Right kidney (tissue), 1 donor: Measurements from ENCODE around the gene CTRL.

ENCODE experiments used
- DNase-seq: peaks from one replicate; pipeline ENCODE4 v3.0.0-alpha.2; 2016

Gene CTRL

DNA sequence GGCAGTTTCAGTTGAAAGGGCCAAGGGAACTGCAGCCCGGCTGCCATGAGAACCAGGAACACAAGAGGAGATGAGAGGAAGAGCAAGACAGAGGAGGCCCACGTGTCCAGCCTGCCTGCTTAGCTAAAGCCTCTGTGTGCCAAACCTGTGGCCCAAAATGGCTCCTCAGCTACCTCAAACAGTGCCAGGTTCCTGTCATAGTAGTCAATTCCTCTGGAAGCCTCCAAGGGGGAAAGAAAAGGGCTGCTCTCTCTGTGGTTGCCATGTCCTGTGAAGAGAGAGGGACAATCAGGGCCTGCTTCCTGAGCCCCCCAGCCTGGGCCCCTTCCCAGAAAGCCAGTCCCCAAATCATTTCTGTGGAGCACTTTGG lies 31.6 kb upstream of the CTRL start:
- no peak for DNase-seq

DNA sequence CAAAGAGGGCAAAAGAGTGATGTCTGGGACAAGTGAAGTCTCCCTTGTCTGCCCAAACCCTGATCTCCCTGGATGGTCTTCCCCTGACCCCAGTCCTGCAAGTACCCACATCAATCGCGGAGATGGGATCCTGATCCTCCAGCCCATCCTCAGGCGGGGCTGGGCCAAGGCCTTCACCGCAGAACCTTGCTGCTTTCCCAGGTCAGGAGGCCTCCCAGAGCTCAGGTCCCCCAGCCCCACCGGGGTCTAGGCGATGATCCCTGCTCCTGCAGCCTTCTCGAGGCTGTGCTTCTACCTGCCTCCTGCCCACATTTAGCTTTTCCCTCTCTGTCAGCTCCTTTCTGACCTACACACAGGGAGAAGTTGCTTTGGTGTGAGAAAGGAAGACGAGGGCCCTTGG lies 30.5 kb upstream of the CTRL start:
- DNase-seq: no peak

DNA sequence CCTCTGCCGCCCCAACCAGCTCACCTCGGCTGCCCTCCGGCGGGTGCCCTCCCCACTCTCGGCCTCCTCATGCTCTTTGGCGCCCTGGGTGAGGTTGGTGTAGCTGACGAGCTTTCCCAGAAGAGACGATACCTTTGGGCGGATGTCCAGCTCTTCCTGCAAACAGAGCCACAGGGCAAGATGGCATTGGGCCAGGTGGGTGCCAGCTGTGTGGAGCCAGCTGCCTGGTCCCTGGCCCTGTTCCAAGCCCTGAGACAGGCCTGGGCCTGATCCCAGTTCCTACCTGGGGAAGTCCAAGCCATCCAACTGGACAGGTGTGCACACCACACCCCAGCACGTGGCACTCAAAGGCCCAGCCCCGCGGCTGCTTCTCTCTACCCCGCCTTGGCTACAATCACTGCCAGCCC lies 29.9 kb upstream of the CTRL start:
- DNase-seq: no peak

DNA sequence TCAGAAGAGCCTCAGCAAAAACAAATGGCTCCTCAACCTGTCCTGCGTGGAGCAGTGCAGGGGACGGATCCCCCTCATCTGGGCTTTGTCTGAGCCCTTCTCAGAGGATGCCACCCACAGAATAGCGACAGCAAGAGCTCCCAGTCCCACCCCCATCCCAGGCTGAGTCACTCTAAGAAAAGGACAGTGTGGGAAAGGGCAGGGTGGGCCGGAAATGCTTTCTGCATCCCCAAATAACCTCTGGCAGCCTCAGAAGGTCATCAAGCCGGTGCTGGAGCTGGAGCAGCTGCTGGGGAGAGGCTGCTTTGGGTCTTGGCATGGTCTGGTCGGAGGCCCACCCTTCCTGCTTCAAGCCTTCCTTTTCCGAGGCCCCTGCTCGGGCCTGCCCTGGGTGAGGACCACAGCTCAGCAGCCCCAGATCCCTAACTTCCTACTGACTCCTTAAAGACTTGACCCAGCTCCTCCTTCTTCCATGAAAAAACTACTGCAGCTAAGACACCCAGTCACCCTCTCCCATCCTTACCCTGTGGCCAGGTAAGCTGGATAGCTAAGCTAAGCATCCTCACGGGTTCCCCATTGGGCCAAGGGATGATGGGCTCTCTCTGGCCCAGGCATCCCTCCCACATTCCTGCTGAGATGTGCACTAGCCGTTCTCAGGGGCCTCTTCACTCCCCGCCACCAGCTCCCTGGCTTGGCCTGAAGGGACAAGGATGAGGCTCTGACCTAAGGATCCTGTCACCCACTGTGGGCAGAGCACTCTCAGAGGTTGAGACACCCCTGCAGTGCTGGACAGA lies 28.1 kb upstream of the CTRL start:
- no peak for DNase-seq

DNA sequence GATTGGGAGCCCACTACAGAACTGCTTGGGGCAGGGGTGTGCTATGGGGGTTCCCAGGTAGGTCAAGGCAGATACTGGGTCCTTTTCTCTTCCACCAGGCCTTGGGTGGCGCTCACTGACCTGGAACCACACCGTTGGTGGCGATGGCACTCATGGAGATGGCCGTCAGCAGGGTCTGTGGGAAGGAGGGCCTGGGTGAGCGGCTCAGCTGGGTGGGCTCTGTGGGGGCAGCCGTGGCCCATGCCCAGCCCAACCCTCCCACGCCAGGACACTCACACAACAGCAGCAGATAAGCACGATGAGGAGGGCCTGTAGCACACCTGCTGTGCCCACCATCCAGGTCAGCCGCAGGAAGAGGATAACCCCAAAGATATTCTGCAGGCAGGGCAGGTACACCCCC lies 26.0 kb upstream of the CTRL start:
- no peak for DNase-seq

DNA sequence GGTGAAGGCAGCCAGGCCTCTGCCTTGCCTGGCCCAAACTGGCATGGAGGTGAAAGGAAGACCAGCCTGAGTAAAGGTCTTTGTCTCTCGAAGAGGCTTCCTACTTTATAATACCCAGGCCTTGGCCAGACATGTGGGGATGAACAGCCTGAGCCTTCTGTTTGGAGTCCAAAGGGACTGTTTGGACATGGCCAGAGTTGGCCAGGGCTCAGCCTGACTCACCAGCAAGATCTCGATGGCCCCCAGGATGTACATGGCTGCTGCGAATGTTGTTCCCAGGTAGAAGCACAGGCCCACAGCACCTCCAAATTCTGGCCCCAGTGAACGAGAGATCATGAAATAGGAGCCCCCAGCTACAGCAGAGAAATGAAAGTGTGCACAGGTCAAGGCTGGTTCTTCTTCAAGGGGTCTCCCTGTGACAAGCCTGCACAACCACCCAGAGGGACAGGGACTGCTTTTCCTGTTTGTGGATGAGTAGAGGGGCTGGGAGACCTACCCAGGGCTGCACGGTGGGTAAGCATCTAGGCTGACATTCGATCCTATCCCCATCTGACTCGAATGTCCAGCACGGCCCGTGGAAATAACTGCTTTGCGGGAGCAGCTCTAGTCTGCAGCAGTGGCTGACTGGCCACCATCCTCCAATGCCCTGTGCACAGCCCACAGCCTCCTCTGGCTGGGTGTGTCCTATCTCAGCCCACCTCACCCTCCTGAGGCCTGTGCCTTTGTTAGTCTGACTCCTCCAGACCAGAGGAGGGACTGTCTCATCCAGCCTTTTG lies 22.9 kb upstream of the CTRL start:
- no peak for DNase-seq

DNA sequence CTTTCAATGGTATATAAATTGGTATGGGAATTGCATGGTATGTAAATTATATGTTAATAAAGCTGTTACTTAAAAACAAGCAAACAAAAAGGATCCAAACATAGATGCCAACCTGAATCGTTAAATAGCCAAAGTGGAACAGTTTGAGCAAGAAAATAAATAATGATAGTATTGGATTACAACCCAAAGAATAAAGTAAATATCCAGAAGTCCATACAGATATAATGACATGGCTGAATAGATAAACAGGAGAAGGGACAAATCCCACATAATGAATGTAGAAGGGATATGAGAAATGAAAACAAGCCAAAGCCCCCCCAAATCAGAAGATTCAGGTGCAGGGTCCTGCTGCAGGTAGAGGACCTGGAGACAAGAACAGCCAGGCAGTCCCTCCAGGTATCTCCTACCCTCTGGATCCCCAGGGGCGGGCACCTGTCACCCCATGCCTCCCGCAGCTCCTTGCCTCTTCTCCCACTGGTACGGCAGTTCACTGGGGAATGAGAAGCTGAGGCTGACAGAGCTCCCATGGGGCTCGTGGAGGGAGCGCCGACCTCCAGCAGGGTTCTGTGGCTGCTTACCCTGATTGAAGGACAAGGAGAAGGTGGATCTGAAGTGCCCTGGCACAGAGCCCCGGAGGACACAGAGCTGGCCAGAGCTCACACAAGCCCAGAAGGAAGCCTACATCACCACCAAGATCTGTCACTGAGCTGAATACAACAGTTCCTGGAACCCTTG lies 22.1 kb upstream of the CTRL start:
- no peak for DNase-seq

DNA sequence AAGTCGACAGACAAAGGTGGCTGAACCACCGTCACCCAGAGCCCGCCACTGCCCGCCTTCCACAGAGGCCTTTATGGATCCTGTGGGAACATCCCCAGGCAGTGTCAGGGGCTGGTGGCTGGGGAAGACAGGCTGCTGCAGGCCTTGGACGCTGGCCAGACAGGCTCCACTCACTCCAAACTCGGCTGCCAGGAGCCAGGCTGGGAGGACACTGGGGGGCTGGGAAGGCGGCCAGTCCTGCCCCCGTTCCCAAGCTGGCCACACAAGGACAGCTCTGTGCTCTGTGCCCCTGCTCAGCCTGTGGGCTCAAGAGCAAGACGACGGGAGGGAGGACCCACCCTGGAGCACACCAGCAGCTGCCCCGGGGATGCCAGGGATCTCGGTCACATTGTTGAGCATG lies 19.8 kb upstream of the CTRL start:
- no peak for DNase-seq

DNA sequence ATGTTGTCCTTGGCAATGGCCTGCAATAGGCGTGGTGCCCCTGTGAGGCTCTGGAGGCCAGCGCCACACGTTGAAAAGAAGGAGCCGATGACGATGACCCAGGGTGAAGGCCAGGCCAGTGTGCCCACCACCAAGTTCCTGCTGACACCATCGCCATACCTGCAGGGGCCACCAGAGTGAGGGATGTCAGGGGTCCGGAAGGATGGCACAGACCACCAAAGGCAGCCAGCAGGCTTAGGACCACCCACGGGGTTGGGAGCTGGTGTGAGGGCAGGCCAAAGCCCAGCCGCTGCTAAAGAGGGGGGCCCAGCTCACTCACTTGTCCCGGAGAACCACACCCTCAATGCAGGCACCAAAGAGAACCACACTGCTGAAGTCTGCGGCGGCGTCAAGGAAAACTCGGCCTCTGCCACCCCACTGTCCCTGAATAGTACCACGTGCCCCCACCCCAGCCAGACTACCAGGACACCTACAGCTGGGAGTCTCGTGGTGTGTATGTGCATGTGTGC lies 18.7 kb upstream of the CTRL start:
- DNase-seq: no peak

DNA sequence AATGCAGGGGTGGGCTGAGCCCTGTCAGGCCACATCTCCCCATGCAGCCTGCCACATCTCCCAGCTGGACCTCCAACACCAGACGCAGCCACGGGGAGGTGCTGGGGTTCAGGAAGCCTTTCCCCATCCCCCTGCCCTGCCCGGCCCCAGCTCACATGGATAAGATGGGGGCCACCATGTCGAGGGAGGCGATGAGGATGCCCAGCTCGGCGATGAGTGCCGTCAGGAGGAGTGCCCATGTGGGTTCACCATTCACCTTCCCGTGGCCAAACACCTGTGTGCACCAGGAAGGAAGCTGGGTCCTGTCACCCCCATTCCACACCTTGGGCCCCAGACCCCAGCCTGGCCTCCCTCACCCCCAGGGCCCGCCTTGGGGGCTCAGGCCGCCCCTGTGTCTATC lies 18.0 kb upstream of the CTRL start:
- DNase-seq: no peak

DNA sequence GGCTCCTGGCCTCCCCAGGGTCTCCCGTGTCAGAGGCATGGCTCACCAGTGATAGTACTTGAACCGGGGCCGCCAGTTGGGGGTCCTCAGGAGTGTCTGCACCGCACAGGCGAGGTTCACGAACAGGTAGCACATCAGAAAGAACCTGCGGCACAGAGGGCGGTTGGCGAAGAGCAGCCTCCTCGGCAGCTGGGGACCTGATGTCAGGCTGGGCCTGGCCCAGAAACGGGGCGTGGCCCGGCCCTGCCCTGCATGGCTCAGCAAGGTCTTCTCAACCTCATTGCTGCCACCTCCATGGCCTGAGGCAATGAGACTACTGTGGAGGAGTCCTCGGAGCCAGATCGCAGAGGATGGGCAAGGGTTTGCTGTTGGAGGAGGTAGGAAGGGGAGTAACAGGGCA lies 16.4 kb upstream of the CTRL start:
- no peak for DNase-seq

DNA sequence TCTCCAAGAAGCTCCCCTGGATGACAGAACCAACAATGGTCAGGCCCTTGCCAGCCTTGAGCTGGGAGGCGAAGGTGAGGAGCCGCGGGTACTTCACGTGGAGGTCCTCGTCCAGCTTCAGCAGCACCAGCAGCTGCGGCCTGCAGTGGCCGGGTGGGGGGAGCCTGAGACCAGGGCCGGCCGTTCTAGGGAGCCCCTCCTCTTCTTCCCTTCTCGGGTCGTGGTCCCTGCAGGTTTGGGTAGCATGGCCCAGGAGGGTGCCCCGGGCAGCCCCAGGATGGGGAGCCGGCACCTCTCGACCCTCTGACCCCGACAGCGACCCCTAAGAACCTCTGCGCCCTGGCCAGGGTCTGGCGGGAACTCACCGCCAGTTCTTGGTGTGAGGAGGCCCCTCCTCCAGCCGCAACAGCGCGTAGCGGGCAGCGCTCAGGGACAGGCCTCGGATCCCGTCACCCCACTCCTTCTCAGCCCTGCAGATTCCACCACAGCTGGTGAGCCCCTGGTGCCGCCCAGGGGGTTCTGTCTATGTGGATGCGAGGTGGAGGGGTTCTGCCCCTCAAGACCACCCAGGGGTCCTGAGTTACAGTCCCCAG lies 15.4 kb upstream of the CTRL start:
- DNase-seq: no peak

DNA sequence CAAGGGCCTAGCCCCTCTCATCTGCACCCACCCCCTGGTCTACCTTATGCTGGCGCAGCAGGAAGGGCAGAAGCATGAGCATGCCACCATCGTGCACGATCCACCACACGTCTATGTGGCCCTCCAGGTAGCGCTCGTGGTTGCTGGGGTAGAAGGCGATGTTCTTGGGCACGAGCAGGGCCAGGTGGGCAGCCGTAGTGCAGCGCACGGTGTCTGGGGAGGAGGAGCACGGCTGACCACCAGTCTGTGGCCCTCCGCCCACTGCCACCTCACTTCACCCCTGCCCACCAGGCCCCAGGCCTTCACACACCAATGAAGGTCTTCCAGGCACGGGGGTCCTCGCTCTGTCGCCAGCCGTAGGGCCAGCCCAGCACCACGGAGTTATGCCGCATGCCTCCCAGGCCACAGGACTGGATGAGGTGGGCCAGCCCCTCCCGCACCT lies 14.5 kb upstream of the CTRL start:
- no peak for DNase-seq

DNA sequence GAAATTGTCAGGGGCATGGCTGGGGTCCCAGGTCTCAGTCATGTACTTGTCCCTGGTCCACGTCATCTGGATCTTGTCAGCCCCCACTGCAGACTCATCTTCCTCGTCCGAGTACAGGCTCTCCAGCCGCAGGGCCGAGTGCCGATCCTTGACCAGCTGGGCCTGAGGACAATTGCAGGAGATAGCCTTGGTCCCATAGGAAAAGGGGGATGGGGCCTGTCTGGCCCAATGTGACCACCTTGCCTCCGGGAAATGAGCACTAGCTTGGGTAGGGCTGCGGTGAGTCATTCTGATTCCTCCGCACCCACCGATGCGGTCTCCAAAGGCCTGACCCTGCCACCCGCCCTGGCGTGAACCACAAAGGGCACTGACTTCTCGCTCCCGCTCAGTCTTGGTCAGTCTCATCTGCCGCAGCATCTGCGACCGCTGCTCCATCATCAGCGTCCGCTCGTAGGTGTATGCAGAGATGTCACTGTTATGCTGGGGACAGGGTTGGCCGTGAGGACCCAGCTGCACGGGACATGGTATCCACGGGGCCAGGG lies 13.8 kb upstream of the CTRL start:
- DNase-seq: no peak

DNA sequence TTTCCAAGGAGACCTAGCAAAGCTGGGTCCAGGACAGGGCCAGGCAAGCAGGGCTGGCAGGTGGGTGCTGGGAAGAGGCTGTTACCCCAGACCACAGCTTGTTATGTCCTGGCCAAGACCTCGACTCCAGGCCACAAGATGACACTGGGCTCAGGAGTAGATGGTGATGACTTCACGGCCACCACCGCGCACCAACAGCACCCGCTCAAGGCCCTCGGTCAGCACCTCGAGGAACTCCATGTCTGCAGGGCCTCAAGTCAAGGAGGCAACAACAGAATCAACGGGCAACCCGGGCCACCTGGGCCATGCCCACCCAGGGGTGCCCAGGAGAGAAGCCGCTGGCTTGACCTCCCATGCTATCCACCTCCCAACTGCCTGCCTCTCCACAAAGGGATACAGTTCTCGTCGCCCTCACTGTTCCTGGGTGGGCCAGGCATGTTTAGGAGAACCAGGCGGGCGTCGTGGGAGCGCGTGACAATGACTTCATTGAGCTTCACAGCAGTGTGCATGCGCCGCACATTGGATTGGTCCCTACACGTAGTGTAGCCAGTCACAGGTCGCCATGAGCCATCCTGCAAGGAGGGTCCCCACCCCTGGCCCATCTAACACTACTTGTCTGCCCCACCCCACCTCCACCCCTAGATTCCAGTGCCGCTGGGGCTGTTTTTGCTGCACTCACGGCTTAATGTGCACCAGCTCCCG lies 13.2 kb upstream of the CTRL start:
- DNase-seq: no peak

DNA sequence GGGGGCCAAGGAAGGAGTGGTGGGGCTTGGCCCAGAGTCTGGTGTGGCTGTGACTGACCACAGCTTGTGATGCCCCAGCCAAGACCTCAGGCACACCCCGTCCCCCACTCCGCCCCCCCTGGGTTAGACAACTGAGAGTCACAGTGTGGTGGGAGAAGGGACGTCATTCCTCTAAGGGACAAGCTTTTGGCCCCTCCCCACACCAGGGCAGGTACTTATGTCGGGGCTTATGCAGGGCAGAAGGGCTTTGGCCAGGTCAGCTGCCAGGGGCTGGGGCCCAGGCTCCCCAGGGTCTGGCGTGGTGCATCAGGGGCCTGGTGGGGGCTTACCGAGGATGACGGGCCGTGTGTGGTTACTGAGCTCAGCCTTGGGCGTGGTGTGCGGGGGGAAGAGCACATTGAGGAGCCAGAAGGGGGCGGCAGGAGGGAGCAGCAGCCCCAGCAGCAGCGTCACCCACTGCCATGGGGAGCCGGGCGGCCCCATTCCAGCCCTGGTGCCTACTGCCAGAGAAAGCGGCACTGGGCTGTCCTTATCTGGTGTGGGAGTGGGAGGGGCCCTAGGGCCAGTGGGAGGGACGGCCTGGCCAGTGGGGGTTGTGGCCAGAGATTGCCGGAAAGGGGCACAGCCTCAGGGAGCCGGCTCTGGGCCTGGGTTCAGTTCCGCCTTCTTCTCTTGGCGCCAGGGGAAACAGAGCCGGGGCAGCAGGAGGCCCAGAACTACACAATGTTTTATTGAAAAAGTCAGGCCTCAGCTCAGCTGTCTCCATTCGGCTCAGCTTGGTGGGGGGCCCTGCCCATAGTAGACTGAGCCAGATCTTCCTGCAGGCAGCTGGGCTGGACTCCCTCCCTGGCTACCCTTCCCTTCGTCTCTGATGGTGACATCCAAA lies 12.2 kb upstream of the CTRL start, which contains the start of gene LCAT:
Gene LCAT (minus strand): TSS at position 502 of the 886 bp plus-strand sequence. CDS start 19 bp downstream, at position 483.
- no peak for DNase-seq

DNA sequence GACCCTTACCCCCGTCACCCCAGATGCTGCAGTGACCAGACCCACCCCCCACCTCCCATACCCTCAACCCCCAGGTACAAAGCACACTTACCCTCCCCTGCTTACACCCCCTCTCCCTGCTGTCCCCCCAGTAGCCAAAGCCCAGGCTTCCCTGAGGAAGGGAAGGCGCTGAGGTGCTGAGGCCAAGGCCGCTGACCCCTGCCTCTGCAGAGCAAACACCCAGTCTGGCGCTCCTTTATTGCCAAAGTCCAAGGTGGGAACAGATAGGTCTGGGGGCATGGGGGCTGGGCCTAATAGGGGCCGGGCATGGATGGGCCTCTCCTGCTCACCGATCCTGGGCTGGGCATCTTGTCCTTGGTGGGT lies 11.6 kb upstream of the CTRL start:
- DNase-seq: no peak

DNA sequence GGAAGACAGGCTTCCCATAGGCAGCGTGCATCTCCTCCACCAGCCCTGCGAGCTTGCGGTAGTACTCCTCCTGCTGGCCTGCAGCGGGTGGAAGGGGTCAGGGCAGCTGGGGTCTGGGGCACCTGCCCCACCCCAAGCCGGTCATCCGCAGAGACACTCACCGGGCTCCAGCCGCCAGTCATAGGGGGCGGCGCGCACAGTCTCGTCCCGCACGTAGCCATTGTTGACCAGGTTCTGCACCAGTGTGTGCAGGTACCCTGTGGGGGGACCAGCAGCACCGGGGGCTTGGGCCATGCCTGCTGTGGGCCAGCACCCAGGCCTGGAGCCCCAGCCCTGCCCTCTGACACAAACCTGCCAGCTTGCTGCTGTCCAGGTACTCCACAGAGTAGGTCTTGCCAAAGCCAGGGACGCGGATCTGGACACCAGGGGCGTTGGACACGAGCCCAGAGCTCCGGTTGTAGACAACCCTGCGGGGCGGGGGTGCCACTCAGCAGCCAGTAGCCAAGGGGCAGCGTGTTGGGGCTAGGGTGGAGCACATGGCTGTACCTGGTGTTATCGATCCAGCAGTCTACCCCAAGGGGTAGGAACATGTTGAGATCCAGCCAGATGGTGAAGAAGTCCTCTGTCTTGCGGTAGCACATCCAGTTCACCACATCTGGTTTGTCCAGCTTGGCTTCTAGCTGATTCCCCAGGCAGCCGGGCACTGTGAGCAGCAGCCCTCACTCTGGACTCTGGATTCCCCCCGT lies 11.0 kb upstream of the CTRL start:
- DNase-seq: no peak

DNA sequence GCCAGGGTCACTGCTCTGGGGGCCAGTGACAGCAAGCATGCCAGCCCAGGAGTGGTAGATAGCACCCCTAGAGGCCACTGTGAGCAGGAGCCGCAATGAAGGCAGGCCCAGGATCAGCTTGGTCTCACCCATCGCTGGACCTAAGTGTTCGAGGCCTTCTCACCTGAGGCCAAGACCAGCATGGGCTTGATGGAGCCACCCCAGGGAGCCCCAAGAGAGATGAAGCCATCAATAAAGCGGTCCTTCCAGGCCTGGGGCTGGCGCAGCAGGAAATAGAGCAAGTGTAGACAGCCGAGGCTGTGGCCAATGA lies 10.5 kb upstream of the CTRL start:
- DNase-seq: peak; percentile 39
